ENCODE measurements around the gene TNFSF18. TPM values are rescaled to one million over a fixed set of nuclear protein-coding genes. Genes with fewer than 3 reads are reported as not detected.

Gene TNFSF18
- total RNA-seq, 3 donors from 2014 or later = 0.14 TPM; not detected in 2

- intact Hi-C loops (cut with DNase I, micrococcal nuclease) = no loop called here
- no peak overlapping the region for H3K4me3 ChIP-seq
- no peak for DNase-seq
- no peaks in the 10 kb centered on the region for H3K36me3 ChIP-seq (ENCODE audit: low read depth)
- no peak for ATAC-seq
- H3K4me1 ChIP-seq (ENCODE audit: low read depth) = no peaks in the 10 kb centered on the region
- TF ChIP-seq, protein P1, sequence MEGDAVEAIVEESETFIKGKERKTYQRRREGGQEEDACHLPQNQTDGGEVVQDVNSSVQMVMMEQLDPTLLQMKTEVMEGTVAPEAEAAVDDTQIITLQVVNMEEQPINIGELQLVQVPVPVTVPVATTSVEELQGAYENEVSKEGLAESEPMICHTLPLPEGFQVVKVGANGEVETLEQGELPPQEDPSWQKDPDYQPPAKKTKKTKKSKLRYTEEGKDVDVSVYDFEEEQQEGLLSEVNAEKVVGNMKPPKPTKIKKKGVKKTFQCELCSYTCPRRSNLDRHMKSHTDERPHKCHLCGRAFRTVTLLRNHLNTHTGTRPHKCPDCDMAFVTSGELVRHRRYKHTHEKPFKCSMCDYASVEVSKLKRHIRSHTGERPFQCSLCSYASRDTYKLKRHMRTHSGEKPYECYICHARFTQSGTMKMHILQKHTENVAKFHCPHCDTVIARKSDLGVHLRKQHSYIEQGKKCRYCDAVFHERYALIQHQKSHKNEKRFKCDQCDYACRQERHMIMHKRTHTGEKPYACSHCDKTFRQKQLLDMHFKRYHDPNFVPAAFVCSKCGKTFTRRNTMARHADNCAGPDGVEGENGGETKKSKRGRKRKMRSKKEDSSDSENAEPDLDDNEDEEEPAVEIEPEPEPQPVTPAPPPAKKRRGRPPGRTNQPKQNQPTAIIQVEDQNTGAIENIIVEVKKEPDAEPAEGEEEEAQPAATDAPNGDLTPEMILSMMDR (IDR thresholded peaks at IDR 0.05) = no peak
- H3K9me3 ChIP-seq = no peaks in the 10 kb centered on the region
Measured at GRCh38 chr1:173063171-173063570, 12.4 kb upstream of the TNFSF18 start.

DNA sequence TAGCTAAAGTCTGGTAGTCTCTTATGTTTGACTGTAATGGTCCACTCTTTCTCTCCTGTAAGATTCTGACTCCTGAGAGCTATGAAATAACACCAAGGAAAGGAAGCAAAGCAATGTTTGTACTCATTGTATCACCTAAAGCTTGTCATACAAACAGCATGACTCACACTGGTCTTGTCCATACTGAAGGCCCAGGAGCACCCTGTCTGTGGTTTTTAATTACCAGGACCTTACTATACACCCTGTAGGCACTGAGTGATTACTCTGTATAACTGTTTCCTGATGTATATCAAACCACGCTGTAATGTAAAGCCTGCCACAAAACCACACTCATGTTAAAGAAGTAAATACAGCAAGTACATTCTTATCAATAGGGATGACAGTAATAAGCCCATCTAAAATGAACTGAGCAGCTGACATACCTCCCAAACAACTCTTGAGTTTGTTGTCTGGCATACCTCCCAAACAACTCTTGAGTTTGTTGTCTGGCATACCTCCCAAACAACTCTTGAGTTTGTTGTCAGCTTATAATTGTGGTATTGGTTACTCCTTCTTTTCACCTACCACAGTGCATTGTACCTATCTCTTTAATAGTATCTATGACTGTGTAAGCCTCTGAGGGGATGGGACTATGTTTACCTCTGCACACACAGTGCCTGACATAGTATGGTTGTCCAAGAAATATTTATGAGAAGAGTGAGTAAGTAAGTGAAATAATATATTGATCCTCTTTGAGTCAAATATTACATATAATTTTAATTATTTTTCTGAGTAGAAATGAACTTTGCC is 11.6 kb upstream of the TNFSF18 start:
- Histone ChIP-seq H3K4me3 (no peak overlapping the region), H3K9me3 (no peaks in the 10 kb centered on the region), H3K4me1 (ENCODE audit: low read depth) (no peaks in the 10 kb centered on the region), H3K36me3 (ENCODE audit: low read depth) (no peaks in the 10 kb centered on the region)
- intact Hi-C loops (cut with DNase I, micrococcal nuclease) = no loop called here
- peak; percentile 86 for ATAC-seq
- DNase-seq = no peak
- TF ChIP-seq, protein P1 (IDR thresholded peaks at IDR 0.05) = no peak

DNA sequence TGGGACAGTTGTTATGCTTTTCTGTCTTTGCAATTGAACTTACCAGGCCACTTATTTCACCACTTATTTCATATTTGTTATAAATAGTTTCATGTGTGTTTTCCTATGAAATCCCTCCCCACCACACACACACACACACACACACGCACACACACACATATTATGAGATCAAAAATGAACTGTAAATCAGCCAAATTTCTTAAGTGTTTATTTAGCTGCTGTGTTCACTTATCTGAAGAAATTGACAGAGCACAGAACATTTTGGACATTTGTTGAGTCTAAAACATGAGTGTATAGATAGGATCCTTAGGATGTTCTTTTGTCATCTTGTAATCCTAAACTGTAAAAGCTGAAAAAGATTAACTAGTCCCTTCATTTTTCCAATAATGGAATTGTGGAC is 7.8 kb upstream of the TNFSF18 start:
- intact Hi-C loops (cut with DNase I, micrococcal nuclease) = no loop called here
- no peak for DNase-seq
- Histone ChIP-seq H3K9me3 (no peaks in the 10 kb centered on the region), H3K4me1 (ENCODE audit: low read depth) (no peaks in the 10 kb centered on the region), H3K4me3 (no peak overlapping the region), H3K36me3 (ENCODE audit: low read depth) (no peaks in the 10 kb centered on the region)
- TF ChIP-seq, protein P1 (IDR thresholded peaks at IDR 0.05) = no peak
- ATAC-seq = no peak

DNA sequence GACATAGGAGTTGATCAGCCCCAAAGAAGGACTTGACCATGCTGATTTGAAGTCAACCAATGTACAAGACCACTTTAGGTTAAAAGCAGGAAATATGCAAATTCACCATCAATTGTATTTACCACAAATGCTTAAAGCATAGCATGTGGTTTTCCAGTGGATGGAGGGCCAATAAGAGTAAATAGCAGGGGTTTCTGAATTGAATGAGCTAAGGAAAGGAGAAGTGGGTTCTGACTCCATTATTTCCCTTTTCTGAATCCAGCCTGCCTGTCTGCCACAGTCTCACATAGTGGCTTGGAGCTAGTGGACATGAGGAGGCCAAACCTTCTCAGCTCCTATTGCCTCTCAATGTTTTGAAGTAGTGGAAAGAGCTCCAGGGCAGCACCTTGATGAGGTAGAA is 7.2 kb upstream of the TNFSF18 start:
- H3K36me3 ChIP-seq (ENCODE audit: low read depth) = no peaks in the 10 kb centered on the region
- DNase-seq (no peak), ATAC-seq (no peak)
- H3K4me1 ChIP-seq (ENCODE audit: low read depth) = no peaks in the 10 kb centered on the region
- no peaks in the 10 kb centered on the region for H3K9me3 ChIP-seq
- no peak overlapping the region for H3K4me3 ChIP-seq
- TF ChIP-seq, protein P1 (IDR thresholded peaks at IDR 0.05) = no peak
- intact Hi-C loops (cut with DNase I, micrococcal nuclease) = no loop called here

DNA sequence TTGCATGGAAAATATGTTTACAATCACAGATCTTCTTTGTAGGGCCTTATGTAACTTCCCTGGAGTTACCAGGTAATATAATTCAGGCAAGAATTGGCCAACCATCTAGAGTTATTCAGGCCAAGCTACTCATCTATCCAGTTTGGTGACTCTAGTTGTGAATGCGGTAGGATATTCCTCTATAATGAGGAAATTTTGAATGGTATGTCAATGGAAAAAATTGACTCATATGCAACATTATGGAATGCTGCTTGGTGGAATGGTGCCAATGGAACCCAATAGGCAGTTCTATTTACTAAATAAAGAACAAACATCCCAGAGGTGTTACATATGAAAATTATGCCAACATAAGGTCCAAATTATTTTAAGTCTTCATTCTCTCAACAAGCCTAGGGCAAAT is 5.6 kb upstream of the TNFSF18 start:
- DNase-seq (no peak), ATAC-seq (no peak)
- Histone ChIP-seq H3K4me1 (ENCODE audit: low read depth) (no peaks in the 10 kb centered on the region), H3K4me3 (no peak overlapping the region), H3K36me3 (ENCODE audit: low read depth) (no peaks in the 10 kb centered on the region), H3K9me3 (no peaks in the 10 kb centered on the region)
- TF ChIP-seq, protein P1 (IDR thresholded peaks at IDR 0.05) = no peak
- intact Hi-C loops (cut with DNase I, micrococcal nuclease) = no loop called here
